K562 (cell line): ENCODE data around the gene MAL.

Experiments used
- CBX8 ChIP-seq: fragments of 200-600 bp; sonication (generic); IDR thresholded peaks from 2 replicates; pipeline ENCODE4 v1.6.1; 2012; ENCODE audit warnings: borderline replicate concordance, mixed run types, low read depth, mild to moderate bottlenecking, moderate library complexity, mixed read lengths, low read length, control low read depth, inconsistent platforms; ENCODE audit not compliant: poor library complexity, severe bottlenecking; ENCODE audit errors: extremely low read depth
- POLR2G ChIP-seq: fragments of 200-400 bp; formaldehyde crosslinking; IDR thresholded peaks from 2 replicates; pipeline ENCODE4 v1.6.1; 2017; ENCODE audit warnings: low read depth, mild to moderate bottlenecking, antibody characterized with exemption, low read length, moderate library complexity
- ZNF785 ChIP-seq: fragments of 250-450 bp; sonication (Bioruptor Pico); IDR thresholded peaks from 2 replicates; pipeline ENCODE4 v1.4.0; 2020; ENCODE audit warnings: mild to moderate bottlenecking
- ZZZ3 ChIP-seq: fragments of 450-650 bp; IDR thresholded peaks from 2 replicates; pipeline ENCODE4 v1.6.1; 2016; ENCODE audit warnings: antibody characterized with exemption, mild to moderate bottlenecking, moderate library complexity

DNA sequence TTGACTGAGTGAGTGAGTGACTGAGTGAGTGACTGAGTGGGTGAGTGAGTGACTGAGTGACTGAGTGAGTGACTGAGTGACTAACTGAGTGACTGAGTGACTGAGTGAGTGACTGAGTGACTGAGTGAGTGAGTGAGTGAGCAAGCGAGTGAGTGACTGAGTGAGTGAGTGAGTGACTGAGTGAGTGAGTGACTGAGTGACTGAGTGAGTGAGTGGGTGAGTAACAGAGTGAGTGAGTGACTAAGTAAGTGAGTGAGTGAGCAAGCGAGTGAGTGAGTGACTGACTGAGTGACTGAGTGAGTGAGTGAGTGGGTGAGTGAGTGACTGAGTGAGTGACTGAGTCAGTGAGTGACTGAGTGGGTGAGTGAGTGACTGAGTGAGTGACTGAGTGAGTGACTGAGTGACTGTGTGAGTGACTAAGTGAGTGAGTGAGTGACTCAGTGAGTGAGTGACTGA is 11.9 kb downstream of the MAL start:
- TF ChIP-seq POLR2G (no peak), ZZZ3 (no peak), CBX8 (no peak), ZNF785 (CRISPR knock-in tag) (no peak)
